Effector memory CD4-positive, alpha-beta T cell (primary cell): ENCODE results near the gene VCAN.

Experiments
- DNase-seq, 3 donors: peaks; one replicate each; pipeline ENCODE4 v3.0.0-alpha.2; 2020
- H3K27ac ChIP-seq: 2 replicates; pipeline ENCODE4 v1.7.0; 2013; ENCODE audit warnings: mild to moderate bottlenecking, low read length, moderate library complexity; ENCODE audit not compliant: insufficient read depth, poor library complexity, severe bottlenecking
- H3K27me3 ChIP-seq: replicated peaks from 2 replicates; pipeline ENCODE4 v1.7.0; 2013; ENCODE audit warnings: mild to moderate bottlenecking, low read length; ENCODE audit not compliant: insufficient read depth, control insufficient read depth, poor library complexity, severe bottlenecking
- H3K36me3 ChIP-seq: 2 replicates; pipeline ENCODE4 v1.7.0; 2013; ENCODE audit warnings: mild to moderate bottlenecking, low read length, moderate library complexity; ENCODE audit not compliant: control insufficient read depth, insufficient read depth
- H3K4me1 ChIP-seq: 2 replicates; pipeline ENCODE4 v1.7.0; 2013; ENCODE audit warnings: low read length, mild to moderate bottlenecking; ENCODE audit not compliant: control insufficient read depth, insufficient read depth, poor library complexity, severe bottlenecking
- H3K4me3 ChIP-seq: 2 replicates; pipeline ENCODE4 v1.7.0; 2013; ENCODE audit warnings: low read length, low read depth, mild to moderate bottlenecking; ENCODE audit not compliant: insufficient read depth, poor library complexity, severe bottlenecking
- H3K9me3 ChIP-seq: 2 replicates; pipeline ENCODE4 v1.7.0; 2013; ENCODE audit warnings: mild to moderate bottlenecking, low read length, moderate library complexity; ENCODE audit not compliant: control insufficient read depth

VCAN gene

GRCh38 chr5:83526289-83526688 is 54.7 kb downstream of the VCAN start:
- no peak for DNase-seq
- H3K4me3 ChIP-seq = no peak overlapping the region
- H3K36me3 ChIP-seq = no peaks in the 10 kb centered on the region
- no peaks in the 10 kb centered on the region for H3K9me3 ChIP-seq
- no peak overlapping the region for H3K27ac ChIP-seq
- no peaks in the 10 kb centered on the region for H3K27me3 ChIP-seq
- no peaks in the 10 kb centered on the region for H3K4me1 ChIP-seq

DNA sequence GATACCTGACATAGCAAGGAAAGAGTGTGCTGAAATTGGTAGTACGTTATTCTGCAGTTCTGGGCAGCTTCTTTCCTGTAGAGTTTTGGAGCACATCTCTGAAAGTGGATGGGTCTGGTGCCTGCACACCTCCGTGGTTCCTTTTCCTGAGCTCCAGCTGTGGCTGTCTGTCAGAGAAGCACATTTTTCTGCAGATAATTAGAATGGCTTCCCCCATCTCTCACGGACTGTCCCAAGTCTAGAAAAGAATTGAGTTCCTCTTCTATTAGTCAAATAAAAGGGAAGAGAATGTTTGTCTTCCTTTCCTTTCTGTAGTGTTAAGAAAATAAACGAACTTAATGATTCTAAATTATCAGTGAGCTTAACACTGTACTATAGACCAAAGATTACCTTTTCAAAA is 55.7 kb downstream of the VCAN start:
- Histone ChIP-seq H3K4me3 (no peak overlapping the region), H3K36me3 (no peaks in the 10 kb centered on the region), H3K27me3 (no peaks in the 10 kb centered on the region), H3K27ac (no peak overlapping the region), H3K9me3 (no peaks in the 10 kb centered on the region), H3K4me1 (no peaks in the 10 kb centered on the region)
- DNase-seq = no peak

- Histone ChIP-seq H3K4me1 (no peaks in the 10 kb centered on the region), H3K36me3 (no peaks in the 10 kb centered on the region), H3K9me3 (no peaks in the 10 kb centered on the region), H3K27ac (no peak overlapping the region), H3K4me3 (no peak overlapping the region), H3K27me3 (no peaks in the 10 kb centered on the region)
- DNase-seq = no peak
These were observed 56.3 kb downstream of the VCAN start for GRCh38 chr5:83527722-83528438.

DNA sequence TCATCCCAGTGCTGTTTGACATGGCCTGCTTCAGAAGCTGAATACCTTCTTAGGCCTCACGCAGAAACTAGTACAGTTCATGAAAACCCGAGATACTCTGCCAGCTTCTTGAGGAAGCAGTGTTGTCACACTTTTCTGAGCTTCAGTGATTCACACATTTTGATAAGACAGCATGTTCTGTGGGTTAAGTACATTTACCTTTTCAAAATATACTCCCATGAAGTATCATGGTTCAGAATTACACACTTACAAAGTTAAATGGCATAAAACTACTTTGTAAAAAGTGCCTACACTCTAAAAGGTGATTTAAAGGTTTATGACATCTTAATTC is 56.9 kb downstream of the VCAN start:
- H3K27ac ChIP-seq = no peak overlapping the region

GRCh38 chr5:83530193-83530592 is 58.6 kb downstream of the VCAN start:
- no peak for DNase-seq
- no peak overlapping the region for H3K4me3 ChIP-seq
- no peak overlapping the region for H3K27ac ChIP-seq
- no peaks in the 10 kb centered on the region for H3K4me1 ChIP-seq
- no peaks in the 10 kb centered on the region for H3K36me3 ChIP-seq
- H3K27me3 ChIP-seq = no peaks in the 10 kb centered on the region
- H3K9me3 ChIP-seq = no peaks in the 10 kb centered on the region

More for the DNA sequence above, 56.9 kb downstream of the VCAN start:
- Histone ChIP-seq H3K4me3 (no peak overlapping the region), H3K27me3 (no peaks in the 10 kb centered on the region), H3K4me1 (no peaks in the 10 kb centered on the region), H3K36me3 (no peaks in the 10 kb centered on the region), H3K9me3 (no peaks in the 10 kb centered on the region)
- DNase-seq = no peak

GRCh38 chr5:83531661-83532060 is 60.1 kb downstream of the VCAN start:
- H3K27me3 ChIP-seq = no peaks in the 10 kb centered on the region
- no peak overlapping the region for H3K4me3 ChIP-seq

GRCh38 chr5:83538786-83539462 is 67.4 kb downstream of the VCAN start:
- H3K27ac ChIP-seq = no peak overlapping the region
- H3K9me3 ChIP-seq = no peaks in the 10 kb centered on the region
- no peaks in the 10 kb centered on the region for H3K36me3 ChIP-seq
- H3K4me1 ChIP-seq = no peaks in the 10 kb centered on the region
- DNase-seq = no peak
- no peak overlapping the region for H3K4me3 ChIP-seq
- no peaks in the 10 kb centered on the region for H3K27me3 ChIP-seq

More at GRCh38 chr5:83531661-83532060, 60.1 kb downstream of the VCAN start:
- H3K27ac ChIP-seq = no peak overlapping the region
- H3K9me3 ChIP-seq = no peaks in the 10 kb centered on the region
- H3K36me3 ChIP-seq = no peaks in the 10 kb centered on the region
- no peak for DNase-seq
- H3K4me1 ChIP-seq = no peaks in the 10 kb centered on the region

- no peaks in the 10 kb centered on the region for H3K9me3 ChIP-seq
- no peaks in the 10 kb centered on the region for H3K36me3 ChIP-seq
These were observed 67.9 kb downstream of the VCAN start for GRCh38 chr5:83539463-83539790.

GRCh38 chr5:83540105-83540504 is 68.6 kb downstream of the VCAN start:
- Histone ChIP-seq H3K4me1 (no peaks in the 10 kb centered on the region), H3K27ac (no peak overlapping the region), H3K4me3 (no peak overlapping the region), H3K36me3 (no peaks in the 10 kb centered on the region), H3K27me3 (no peaks in the 10 kb centered on the region), H3K9me3 (no peaks in the 10 kb centered on the region)
- no peak for DNase-seq

More at GRCh38 chr5:83539463-83539790, 67.9 kb downstream of the VCAN start:
- Histone ChIP-seq H3K4me1 (no peaks in the 10 kb centered on the region), H3K27me3 (no peaks in the 10 kb centered on the region), H3K4me3 (no peak overlapping the region), H3K27ac (no peak overlapping the region)
- no peak for DNase-seq

- Histone ChIP-seq H3K27me3 (no peaks in the 10 kb centered on the region), H3K27ac (no peak overlapping the region), H3K36me3 (no peaks in the 10 kb centered on the region), H3K4me3 (no peak overlapping the region), H3K4me1 (no peaks in the 10 kb centered on the region), H3K9me3 (no peaks in the 10 kb centered on the region)
- DNase-seq = no peak
These were observed 69.2 kb downstream of the VCAN start for GRCh38 chr5:83540783-83541182.
